ENCODE data around the gene C11orf97.

Gene C11orf97

GRCh38 chr11:94477624-94478023, 34.6 kb upstream of the C11orf97 start:
- Histone ChIP-seq H3K79me2 (ENCODE audit: control insufficient read depth, low read length) (no peaks in the 10 kb centered on the region), H3K4me3 (ENCODE audit: low read length) (no peak overlapping the region), H3K27me3 (ENCODE audit: control insufficient read depth, low read length) (no peaks in the 10 kb centered on the region), H3F3A (ENCODE audit: control insufficient read depth, insufficient read depth) (no peaks in the 10 kb centered on the region), H3K9me2 (replicated peaks; ENCODE audit: control insufficient read depth, low read length) (no peaks in the 10 kb centered on the region), H4K20me1 (ENCODE audit: control insufficient read depth, insufficient read depth, low read depth, low read length) (no peaks in the 10 kb centered on the region), H3K4me2 (ENCODE audit: low read length) (no peak overlapping the region), H3K9me3 (ENCODE audit: control insufficient read depth, insufficient read depth, low read length) (no peaks in the 10 kb centered on the region), H3K27ac (ENCODE audit: low read depth, low read length) (no peak overlapping the region), H3K4me1 (ENCODE audit: control insufficient read depth, low read length) (peaks cover 4% of the 10 kb centered on the region; the same call in 1 of the 2 replicates), H3K36me3 (ENCODE audit: control insufficient read depth, low read length) (peaks cover 92% of the 10 kb centered on the region)
- TF ChIP-seq CTCF (IDR thresholded peaks at IDR 0.05; ENCODE audit: low read depth, low read length, poor library complexity, severe bottlenecking) (no peak), EZH2phosphoT487 (IDR thresholded peaks at IDR 0.05; ENCODE audit: borderline replicate concordance, low read length) (no peak)

- Histone ChIP-seq H3K27ac (ENCODE audit: low read depth, low read length) (no peak overlapping the region), H3K36me3 (ENCODE audit: control insufficient read depth, low read length) (peaks cover 94% of the 10 kb centered on the region), H3K4me2 (ENCODE audit: low read length) (no peak overlapping the region), H3K27me3 (ENCODE audit: control insufficient read depth, low read length) (no peaks in the 10 kb centered on the region), H3F3A (ENCODE audit: control insufficient read depth, insufficient read depth) (no peaks in the 10 kb centered on the region), H3K9me2 (replicated peaks; ENCODE audit: control insufficient read depth, low read length) (no peaks in the 10 kb centered on the region), H3K79me2 (ENCODE audit: control insufficient read depth, low read length) (peaks cover under 1% of the 10 kb centered on the region; the same call in 1 of the 2 replicates), H3K4me3 (ENCODE audit: low read length) (no peak overlapping the region), H4K20me1 (ENCODE audit: control insufficient read depth, insufficient read depth, low read depth, low read length) (no peaks in the 10 kb centered on the region), H3K4me1 (ENCODE audit: control insufficient read depth, low read length) (no peaks in the 10 kb centered on the region), H3K9me3 (ENCODE audit: control insufficient read depth, insufficient read depth, low read length) (no peaks in the 10 kb centered on the region)
- TF ChIP-seq CTCF (IDR thresholded peaks at IDR 0.05; ENCODE audit: low read depth, low read length, poor library complexity, severe bottlenecking) (no peak), EZH2phosphoT487 (IDR thresholded peaks at IDR 0.05; ENCODE audit: borderline replicate concordance, low read length) (no peak)
Measured at GRCh38 chr11:94481342-94481741, 30.9 kb upstream of the C11orf97 start.

GRCh38 chr11:94486068-94486467, 26.2 kb upstream of the C11orf97 start:
- no peak overlapping the region for H3K27ac ChIP-seq (ENCODE audit: low read depth, low read length)
- H3K9me2 ChIP-seq (replicated peaks; ENCODE audit: control insufficient read depth, low read length): no peaks in the 10 kb centered on the region
- no peaks in the 10 kb centered on the region for H3K27me3 ChIP-seq (ENCODE audit: control insufficient read depth, low read length)
- peaks cover 29% of the 10 kb centered on the region for H3K79me2 ChIP-seq (ENCODE audit: control insufficient read depth, low read length)
- no peaks in the 10 kb centered on the region for H3K9me3 ChIP-seq (ENCODE audit: control insufficient read depth, insufficient read depth, low read length)
- H3K4me2 ChIP-seq (ENCODE audit: low read length): no peak overlapping the region
- H3K4me3 ChIP-seq (ENCODE audit: low read length): no peak overlapping the region
- no peaks in the 10 kb centered on the region for H4K20me1 ChIP-seq (ENCODE audit: control insufficient read depth, insufficient read depth, low read depth, low read length)
- no peak for TF ChIP-seq CTCF (IDR thresholded peaks at IDR 0.05; ENCODE audit: low read depth, low read length, poor library complexity, severe bottlenecking)
- no peak for TF ChIP-seq EZH2phosphoT487 (IDR thresholded peaks at IDR 0.05; ENCODE audit: borderline replicate concordance, low read length)
- H3F3A ChIP-seq (ENCODE audit: control insufficient read depth, insufficient read depth): no peaks in the 10 kb centered on the region
- H3K36me3 ChIP-seq (ENCODE audit: control insufficient read depth, low read length): peaks cover 96% of the 10 kb centered on the region
- H3K4me1 ChIP-seq (ENCODE audit: control insufficient read depth, low read length): no peaks in the 10 kb centered on the region
